Transverse colon (tissue), 3 donors: ENCODE data around the gene PFKFB4.

Experiments
- CTCF ChIP-seq, 5 experiments: fragments of 200-600 bp in 3 of 5; fragments of 450-650 bp in 2 of 5; sonication (generic) in 3 of 5; IDR thresholded peaks; 1 replicate in 2 of 5; 2 replicates in 3 of 5; pipeline ENCODE4 v1.5.1; 2016 to 2017; ENCODE audit warnings: antibody characterized with exemption in 5 of 5, inconsistent platforms in 3 of 5, mild to moderate bottlenecking in 2 of 5, moderate library complexity in 1 of 5
- POLR2A ChIP-seq: fragments of 450-650 bp; IDR thresholded peaks from one replicate; pipeline ENCODE4 v1.6.1; 2016; ENCODE audit warnings: antibody characterized with exemption, mild to moderate bottlenecking, moderate library complexity

- TF ChIP-seq CTCF (IDR thresholded peaks at IDR 0.05) (no peak), POLR2A (no peak)
Measured at GRCh38 chr3:48502728-48503168, 53.9 kb downstream of the PFKFB4 start.
